K562 (cell line): ENCODE results near the gene RUSC2. TPM values are rescaled to one million over a fixed set of nuclear protein-coding genes. Genes with fewer than 3 reads are reported as not detected.

ENCODE experiments used
- ATAC-seq: fragments of 200-7000 bp; cut with Tn5 transposase; 3 replicates; pipeline ENCODE4 v1.9.1; 2020; ENCODE audit warnings: moderate library complexity
- BruUV-seq: library from RNA; stranded (reverse); fragments of 400-500 nt; replicated peaks from 2 replicates; lab custom pipeline; 2021; lab: Mats Ljungman, UMichigan
- CTCF ChIA-PET: fragments of 300-600 bp; formaldehyde crosslinking; extraction: SDS; loops from one replicate; lab custom pipeline; 2021; ENCODE audit warnings: low intra/inter-chr PET ratio; lab: Yijun Ruan, JAX
- POLR2A ChIA-PET: fragments of 300-600, 350-650 bp; sonication (Branson Sonifier 250); formaldehyde crosslinking; extraction: SDS; loops from one replicate; lab custom pipeline; 2021; ENCODE audit warnings: antibody characterized with exemption, inconsistent platforms; lab: Yijun Ruan, JAX
- DNase-seq, 4 experiments: peaks; one replicate each; pipeline versions ENCODE4 v3.0.0 to v3.0.0-alpha.2; 2011 to 2018; ENCODE audit warnings: low spot score in 3 of 4, mixed read lengths in 3 of 4; ENCODE audit errors: extremely low read depth in 1 of 4
- FAIRE-seq: peaks from 2 replicates; lab custom pipeline; 2011; peaks lifted over from hg19 to GRCh38; lab: Jason Lieb, UNC
- H2AFZ ChIP-seq: 2 replicates; pipeline ENCODE4 v1.6.0; 2011; ENCODE audit warnings: low read depth, low read length, control low read depth, inconsistent platforms
- H3K27ac ChIP-seq: fragments of 200-600 bp; 3 replicates; pipeline ENCODE4 v1.8.0; 2011; ENCODE audit warnings: low read depth, mild to moderate bottlenecking, control low read depth, inconsistent platforms, low read length, moderate library complexity, mixed read lengths; ENCODE audit errors: extremely low read depth
- H3K27me3 ChIP-seq, 2 experiments: fragments of 300-600 bp in 1 of 2; 2 replicates in 1 of 2; 3 replicates in 1 of 2; pipeline versions ENCODE4 v1.6.0 to v1.8.0; 2011; ENCODE audit warnings: inconsistent platforms in 2 of 2, low read length in 2 of 2, mild to moderate bottlenecking in 1 of 2, mixed read lengths in 1 of 2, moderate library complexity in 1 of 2; ENCODE audit not compliant: control insufficient read depth in 2 of 2, insufficient read depth in 2 of 2
- H3K36me3 ChIP-seq: fragments of 300-600 bp; 3 replicates; pipeline ENCODE4 v1.8.0; 2011; ENCODE audit warnings: mild to moderate bottlenecking, low read length, inconsistent platforms; ENCODE audit not compliant: control insufficient read depth, insufficient read depth
- H3K4me1 ChIP-seq, 2 experiments: fragments of 200-600 bp in 1 of 2; replicated peaks in 1 of 2; 2 replicates in 1 of 2; 3 replicates in 1 of 2; pipeline versions ENCODE4 v1.5.1 to v1.8.0; 2011; ENCODE audit warnings: inconsistent platforms in 2 of 2, low read length in 2 of 2, mild to moderate bottlenecking in 1 of 2, mixed read lengths in 1 of 2, moderate library complexity in 1 of 2; ENCODE audit not compliant: control insufficient read depth in 2 of 2, insufficient read depth in 2 of 2
- H3K4me2 ChIP-seq: 2 replicates; pipeline ENCODE4 v1.6.1; 2011; ENCODE audit warnings: low read length, control low read depth, inconsistent platforms, mixed read lengths; ENCODE audit not compliant: insufficient read depth
- H3K4me3 ChIP-seq: fragments of 200-600 bp; sonication (generic), shearing (Covaris generic); 2 replicates; pipeline ENCODE4 v1.5.1; 2016; ENCODE audit warnings: control low read depth, inconsistent platforms
- H3K79me2 ChIP-seq: fragments of 200-600 bp; 3 replicates; pipeline ENCODE4 v1.8.0; 2011; ENCODE audit warnings: low read length, inconsistent platforms; ENCODE audit not compliant: control insufficient read depth, insufficient read depth
- H3K9ac ChIP-seq, 2 experiments: 2 replicates each; pipeline versions ENCODE4 v1.6.0 to v1.6.1; 2011; ENCODE audit warnings: low read depth in 2 of 2, low read length in 2 of 2, control low read depth in 1 of 2, inconsistent platforms in 1 of 2, mild to moderate bottlenecking in 1 of 2, mixed read lengths in 1 of 2; ENCODE audit not compliant: insufficient read depth in 1 of 2
- H3K9me1 ChIP-seq: one replicate; pipeline ENCODE4 v1.6.0; 2011; ENCODE audit warnings: inconsistent platforms, mild to moderate bottlenecking, low read length, moderate library complexity; ENCODE audit not compliant: control insufficient read depth, insufficient read depth
- H3K9me3 ChIP-seq: replicated peaks from 2 replicates; pipeline ENCODE4 v1.5.1; 2011; ENCODE audit warnings: low read depth, low read length, inconsistent platforms; ENCODE audit not compliant: control insufficient read depth, insufficient read depth
- H4K20me1 ChIP-seq: replicated peaks from 2 replicates; pipeline ENCODE4 v1.6.1; 2011; ENCODE audit warnings: low read length, inconsistent platforms, mixed read lengths; ENCODE audit not compliant: control insufficient read depth, insufficient read depth
- ATF4 ChIP-seq: fragments of 450-650 bp; formaldehyde crosslinking; IDR thresholded peaks from 2 replicates; pipeline ENCODE4 v1.4.0; 2022; ENCODE audit warnings: mild to moderate bottlenecking, moderate library complexity
- BCL6 ChIP-seq: fragments of 250-450 bp; sonication (Bioruptor Pico); IDR thresholded peaks from 2 replicates; pipeline ENCODE4 v1.4.0; 2020
- CTCF ChIP-seq, 3 experiments: IDR thresholded peaks in 2 of 3; conservative IDR thresholded peaks in 1 of 3; 2 replicates each; pipeline ENCODE4 v1.5.1; 2011 to 2012; ENCODE audit warnings: low read length in 3 of 3, mild to moderate bottlenecking in 3 of 3, control low read depth in 2 of 3, improper control_type of control experiment in 1 of 3, inconsistent platforms in 1 of 3, low read depth in 1 of 3, mixed read lengths in 1 of 3, moderate library complexity in 1 of 3; ENCODE audit not compliant: insufficient read depth in 2 of 3
- RAD21 ChIP-seq, 2 experiments: fragments of 250-450 bp in 1 of 2; fragments of 450-650 bp in 1 of 2; sonication (Bioruptor Pico) in 1 of 2; formaldehyde crosslinking in 1 of 2; IDR thresholded peaks in 1 of 2; conservative IDR thresholded peaks in 1 of 2; 2 replicates each; pipeline versions ENCODE4 v1.4.0 to v1.8.0; 2020 to 2022; ENCODE audit warnings: mild to moderate bottlenecking in 2 of 2, moderate library complexity in 1 of 2
- WGBS: fragments of 100-300 bp; shearing (Covaris generic); methylation state at CpG from one replicate; pipeline ENCODE4 v1.1.6; 2016; ENCODE audit warnings: low coverage, mixed read lengths; ENCODE audit not compliant: insufficient coverage; ENCODE audit errors: missing lambda C conversion rate; 5-methylcytosine and 5-hydroxymethylcytosine counted together
- in situ Hi-C: fragments of 300-500 bp; cut with MboI; formaldehyde crosslinking; loops from 4 replicates; pipeline ENCODE4 v1.15.0; 2018; ENCODE audit warnings: inconsistent platforms, mixed read lengths
- intact Hi-C: fragments of 100-400 bp; cut with micrococcal nuclease; formaldehyde crosslinking; loops from 2 replicates; pipeline ENCODE4 v1.14.2; 2022
- polyA plus RNA-seq, 8 experiments: library from polyadenylated mRNA; depleted of rRNA in 4 of 8; stranded (reverse) in 5 of 8; unstranded in 3 of 8; fragments of >200 nt; fragmentation: Nextera tagmentation in 2 of 8; fragmentation: Illumina TruSeq in 1 of 8; extraction: Ambion mirVana in 2 of 8; extraction: Trizol in 1 of 8; gene quantifications; 2 replicates each; pipeline versions ENCODE4 v1.2.1 to v1.2.3, GENCODE V29; 2011 to 2014; ENCODE audit warnings: inconsistent platforms in 1 of 8, missing spikeins in 1 of 8
- total RNA-seq, 7 experiments: library from RNA; depleted of rRNA in 6 of 7; stranded (reverse); fragments of >200 nt in 6 of 7; fragmentation: Illumina TruSeq in 2 of 7; extraction: Trizol in 2 of 7; gene quantifications; 2 replicates each; pipeline versions ENCODE4 v1.2.1 to v1.2.3, GENCODE V29; 2011 to 2021; ENCODE audit warnings: low replicate concordance in 1 of 7

RUSC2 gene
- total and polyA plus RNA-seq, 9 of the 15 experiments (the other 6 are each of a cell fraction or from before 2014, with no cell fraction given), result 0.08 to 12.8 (median 3.1) TPM

- ATAC-seq, result no peak
- H3K27ac ChIP-seq, result no peak overlapping the region
- no TSS peak for BruUV-seq
Measured at GRCh38 chr9:35521708-35522107, 31.8 kb downstream of the RUSC2 start.

GRCh38 chr9:35522187-35522586 lies 32.3 kb downstream of the RUSC2 start:
- Histone ChIP-seq H3K9me3 (no peaks in the 10 kb centered on the region), H3K4me3 (no peak overlapping the region), H3K36me3 (no peaks in the 10 kb centered on the region; the same call in 2 of the 3 replicates), H3K4me2 (no peak overlapping the region), H3K27ac (no peak overlapping the region), H3K4me1 (no peaks in the 10 kb centered on the region; a peak in 2 of 5 replicates), H3K9ac (no peak overlapping the region), H3K9me1 (no peaks in the 10 kb centered on the region), H3K79me2 (no peaks in the 10 kb centered on the region; the same call in 2 of the 3 replicates), H3K27me3 (no peaks in the 10 kb centered on the region), H2AFZ (no peak overlapping the region), H4K20me1 (no peaks in the 10 kb centered on the region)
- TF ChIP-seq BCL6 (CRISPR knock-in tag), result no peak
- 0 out of 4 replicates have a peak, but pooled peaks of 1 of the 2 experiments have one; percentile 11 for TF ChIP-seq RAD21 (CRISPR knock-in tag; conservative IDR thresholded peaks at IDR 0.05 in 1 of 2, IDR thresholded peaks at IDR 0.05 in 1 of 2)
- peak; percentile 37 to 45 (median 37); a peak in 4 of 6 replicates for TF ChIP-seq CTCF (IDR thresholded peaks at IDR 0.05 in 2 of 3, conservative IDR thresholded peaks at IDR 0.05 in 1 of 3; ENCODE audit: insufficient read depth in 2 of 3, low read depth in 1 of 3, low read length in 3 of 3)
- peak in 1 of 4 experiments; percentile 13 for DNase-seq
- BruUV-seq, result no TSS peak
- CTCF ChIA-PET, result no interaction called here
- in situ Hi-C loops (no loop called here), intact Hi-C loops (no loop called here)
- peak; percentile 87 for ATAC-seq
- no peak for FAIRE-seq
- POLR2A ChIA-PET, result interaction anchor here (0.7 to 4.0 kb wide), 2 partner anchors 12 to 19 kb away, joined by 3 to 10 read pairs; no protein-coding TSS in a partner anchor

More at GRCh38 chr9:35521708-35522107, 31.8 kb downstream of the RUSC2 start:
- ChIA-PET CTCF (no interaction called here), POLR2A (interaction anchor here (0.8 to 4.0 kb wide), 2 partner anchors 12 to 14 kb away, joined by 3 to 10 read pairs; no protein-coding TSS in a partner anchor)
- in situ Hi-C loops (no loop called here), intact Hi-C loops (no loop called here)
- no peaks in the 10 kb centered on the region for H4K20me1 ChIP-seq
- H3K4me2 ChIP-seq, result no peak overlapping the region
- H3K27me3 ChIP-seq, result no peaks in the 10 kb centered on the region
- DNase-seq, result no peak
- no peaks in the 10 kb centered on the region; the same call in 2 of the 3 replicates for H3K79me2 ChIP-seq
- no peaks in the 10 kb centered on the region for H3K9me3 ChIP-seq
- no peak overlapping the region for H3K9ac ChIP-seq
- H3K4me3 ChIP-seq, result no peak overlapping the region
- no peaks in the 10 kb centered on the region; the same call in 2 of the 3 replicates for H3K36me3 ChIP-seq
- no peaks in the 10 kb centered on the region; a peak in 2 of 5 replicates for H3K4me1 ChIP-seq
- no peak for FAIRE-seq
- H3K9me1 ChIP-seq, result no peaks in the 10 kb centered on the region
- H2AFZ ChIP-seq, result no peak overlapping the region
- TF ChIP-seq ATF4 (CRISPR knock-in tag), result no peak
- WGBS, result 77% methylated on average over 2 of the region's 2 CpGs
